Lower lobe of right lung (tissue), 2 donors: ENCODE results near the gene SYT1. TPM values are rescaled to one million over a fixed set of nuclear protein-coding genes. Genes with fewer than 3 reads are reported as not detected.

ENCODE experiments used
- ATAC-seq, 2 donors: fragments of 200-7000 bp; cut with Tn5 transposase; one replicate each; pipeline ENCODE4 v1.9.1; 2020 to 2022; ENCODE audit warnings: mild to moderate bottlenecking in 2 of 2, moderate library complexity in 2 of 2
- DNase-seq: peaks from one replicate; pipeline ENCODE4 v3.0.0-alpha.2; 2020
- H3K27ac ChIP-seq: fragments of 200-600 bp; one replicate; pipeline ENCODE4 v1.8.0; 2022
- H3K27me3 ChIP-seq: fragments of 200-600 bp; one replicate; pipeline ENCODE4 v1.8.0; 2022; ENCODE audit warnings: low read depth
- H3K36me3 ChIP-seq: fragments of 200-600 bp; one replicate; pipeline ENCODE4 v1.8.0; 2022; ENCODE audit warnings: mild to moderate bottlenecking
- H3K4me1 ChIP-seq: fragments of 200-600 bp; one replicate; pipeline ENCODE4 v1.8.0; 2022
- H3K4me3 ChIP-seq: fragments of 200-600 bp; one replicate; pipeline ENCODE4 v1.8.0; 2022; ENCODE audit warnings: mild to moderate bottlenecking
- H3K9me3 ChIP-seq: fragments of 200-600 bp; one replicate; pipeline ENCODE4 v1.8.0; 2022
- intact Hi-C: fragments of 100-400 bp; cut with DNase I; formaldehyde crosslinking; loops from one replicate; pipeline ENCODE4 v1.11.0; 2022
- total RNA-seq: library from RNA; stranded (reverse); fragmentation: NEBNext Ultra II Directional; extraction: Animal tissue kit (Norgen Biotek cat#: 25700); gene quantifications from one replicate; pipeline ENCODE4 v1.2.1, GENCODE V29; 2021
- TF ChIP-seq, protein P1 (sequence below): fragments of 200-600 bp; IDR thresholded peaks from one replicate; pipeline ENCODE4 v1.8.0; 2022; ENCODE audit warnings: antibody characterized with exemption, mild to moderate bottlenecking
- donor health status: DM: no; HTN: yes; CAD: no; lungs with severe emphysema.

The SYT1 gene
- total RNA-seq, 1 donor from 2014 or later, result 0.95 TPM

DNA sequence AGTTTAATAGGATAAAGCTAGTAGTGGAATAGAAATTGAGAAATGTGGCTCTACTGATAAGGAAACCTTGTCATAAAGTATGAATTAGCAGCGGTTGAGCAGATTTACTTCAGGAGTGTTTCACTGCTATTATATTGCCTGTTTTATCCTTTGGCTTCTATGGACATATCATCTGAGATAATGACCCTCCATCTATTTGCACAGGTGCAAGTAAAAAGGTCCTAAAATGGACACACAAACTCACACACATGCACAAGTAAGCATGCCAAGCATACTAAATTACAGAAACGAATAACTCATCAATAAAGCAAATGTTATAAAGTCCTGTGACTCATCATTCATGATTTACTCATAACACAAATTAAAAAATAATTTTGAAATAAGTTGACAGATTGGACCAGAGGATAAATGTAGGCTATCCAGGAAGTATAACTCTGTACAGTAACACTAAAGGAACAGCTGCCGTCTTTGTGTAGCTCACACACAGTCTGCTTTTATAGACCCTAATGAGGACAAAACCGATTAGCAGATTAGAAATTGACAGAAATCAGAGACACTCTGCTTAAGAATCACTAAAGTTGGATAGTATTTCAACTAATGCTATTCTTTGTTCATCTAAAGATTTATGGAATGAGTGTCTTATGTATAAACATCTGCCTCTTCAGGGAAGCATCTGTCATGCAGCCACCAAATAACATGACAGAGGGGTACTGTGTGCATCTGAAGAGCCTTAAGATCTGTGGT, 73.9 kb downstream of the SYT1 start:
- intact Hi-C loops, result no loop called here

DNA sequence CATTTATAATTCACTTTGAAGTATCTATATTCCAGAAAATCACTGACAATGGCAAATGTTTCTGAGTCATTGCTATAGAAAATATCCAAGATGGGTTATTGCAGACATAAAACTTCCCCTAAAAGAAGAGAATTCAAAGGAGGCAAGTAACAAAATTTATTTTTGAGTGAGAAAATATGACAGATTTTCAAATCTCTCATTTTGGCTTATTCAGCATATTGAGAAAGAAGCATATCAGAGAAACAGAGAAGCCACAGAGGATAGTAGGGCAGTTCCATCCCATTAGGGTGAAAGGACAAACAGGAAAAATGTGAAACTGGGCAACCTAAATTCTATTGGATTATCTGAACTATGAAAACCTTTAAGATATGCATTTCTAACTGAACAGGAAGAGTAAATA, 85.0 kb downstream of the SYT1 start:
- Histone ChIP-seq H3K4me3 (no peak overlapping the region), H3K36me3 (no peaks in the 10 kb centered on the region), H3K4me1 (no peaks in the 10 kb centered on the region), H3K9me3 (no peaks in the 10 kb centered on the region), H3K27ac (no peak overlapping the region), H3K27me3 (no peaks in the 10 kb centered on the region)
- no peak for DNase-seq
- ATAC-seq, result no peak
- TF ChIP-seq, protein P1, sequence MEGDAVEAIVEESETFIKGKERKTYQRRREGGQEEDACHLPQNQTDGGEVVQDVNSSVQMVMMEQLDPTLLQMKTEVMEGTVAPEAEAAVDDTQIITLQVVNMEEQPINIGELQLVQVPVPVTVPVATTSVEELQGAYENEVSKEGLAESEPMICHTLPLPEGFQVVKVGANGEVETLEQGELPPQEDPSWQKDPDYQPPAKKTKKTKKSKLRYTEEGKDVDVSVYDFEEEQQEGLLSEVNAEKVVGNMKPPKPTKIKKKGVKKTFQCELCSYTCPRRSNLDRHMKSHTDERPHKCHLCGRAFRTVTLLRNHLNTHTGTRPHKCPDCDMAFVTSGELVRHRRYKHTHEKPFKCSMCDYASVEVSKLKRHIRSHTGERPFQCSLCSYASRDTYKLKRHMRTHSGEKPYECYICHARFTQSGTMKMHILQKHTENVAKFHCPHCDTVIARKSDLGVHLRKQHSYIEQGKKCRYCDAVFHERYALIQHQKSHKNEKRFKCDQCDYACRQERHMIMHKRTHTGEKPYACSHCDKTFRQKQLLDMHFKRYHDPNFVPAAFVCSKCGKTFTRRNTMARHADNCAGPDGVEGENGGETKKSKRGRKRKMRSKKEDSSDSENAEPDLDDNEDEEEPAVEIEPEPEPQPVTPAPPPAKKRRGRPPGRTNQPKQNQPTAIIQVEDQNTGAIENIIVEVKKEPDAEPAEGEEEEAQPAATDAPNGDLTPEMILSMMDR, result no peak
- intact Hi-C loops, result no loop called here

More for the DNA sequence above, 73.9 kb downstream of the SYT1 start:
- TF ChIP-seq, protein P1, result no peak
- DNase-seq, result no peak
- H3K4me1 ChIP-seq, result no peaks in the 10 kb centered on the region
- H3K9me3 ChIP-seq, result no peaks in the 10 kb centered on the region
- H3K27ac ChIP-seq, result no peak overlapping the region
- no peaks in the 10 kb centered on the region for H3K36me3 ChIP-seq
- ATAC-seq, result no peak
- no peak overlapping the region for H3K4me3 ChIP-seq
- no peaks in the 10 kb centered on the region for H3K27me3 ChIP-seq

DNA sequence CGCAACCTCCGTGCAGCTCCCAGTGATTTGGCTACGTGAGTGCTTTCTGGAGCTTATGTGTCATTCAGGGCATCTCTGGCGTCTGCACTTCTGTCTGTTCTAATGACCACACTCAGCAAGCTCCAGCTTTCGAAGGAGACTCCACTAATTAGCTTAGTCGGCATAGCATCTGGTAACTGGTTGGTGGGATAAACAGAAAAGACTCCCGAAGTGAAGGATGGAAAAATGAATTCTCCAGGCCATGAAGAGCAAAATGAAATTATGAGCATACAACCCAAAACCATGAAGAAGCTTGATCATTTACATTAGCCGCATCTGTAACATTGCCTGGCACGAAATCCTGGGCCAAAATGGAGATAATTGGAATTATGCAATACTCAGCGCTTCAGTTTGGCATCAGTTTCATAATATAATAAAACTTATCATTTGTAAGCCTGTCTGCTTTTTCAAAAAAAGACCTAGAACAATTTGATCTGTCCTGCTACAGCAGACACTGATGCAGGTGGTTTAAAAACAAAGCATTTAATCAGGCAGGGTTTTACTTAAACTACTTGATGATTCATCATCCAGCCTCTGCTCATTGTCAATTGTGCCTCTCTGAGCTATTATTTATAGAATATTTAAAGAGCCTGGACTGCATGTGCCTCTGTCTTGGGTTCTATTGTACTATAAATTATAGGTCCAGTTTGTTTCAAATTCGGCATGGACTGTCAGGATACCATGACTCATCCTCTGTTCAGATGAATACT, 87.4 kb downstream of the SYT1 start:
- Histone ChIP-seq H3K27me3 (no peaks in the 10 kb centered on the region), H3K4me1 (no peaks in the 10 kb centered on the region), H3K27ac (no peak overlapping the region), H3K9me3 (no peaks in the 10 kb centered on the region), H3K36me3 (no peaks in the 10 kb centered on the region), H3K4me3 (no peak overlapping the region)
- ATAC-seq (no peak), DNase-seq (no peak)
- intact Hi-C loops, result no loop called here
- TF ChIP-seq, protein P1, result no peak

DNA sequence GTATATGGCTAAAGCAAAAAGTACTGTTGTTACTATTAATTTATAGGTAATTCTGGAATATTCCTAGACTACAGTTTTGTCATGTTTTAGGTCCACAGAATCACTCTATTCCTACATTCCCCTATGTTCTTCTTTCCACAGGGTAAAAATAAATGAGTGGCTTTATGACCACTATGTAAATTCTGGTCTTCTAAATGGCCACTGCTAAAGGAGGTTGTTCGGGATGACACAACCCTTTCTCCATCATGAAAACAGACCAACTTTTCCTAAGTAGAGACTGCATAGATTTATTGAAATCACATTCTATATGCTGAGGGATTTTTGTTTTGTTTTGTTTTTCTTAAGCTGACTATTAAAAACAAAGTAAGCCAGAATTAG, 88.0 kb downstream of the SYT1 start:
- H3K27ac ChIP-seq, result no peak overlapping the region
- H3K4me1 ChIP-seq, result no peaks in the 10 kb centered on the region
- DNase-seq (no peak), ATAC-seq (no peak)
- no peaks in the 10 kb centered on the region for H3K36me3 ChIP-seq
- H3K4me3 ChIP-seq, result no peak overlapping the region
- intact Hi-C loops, result no loop called here
- H3K9me3 ChIP-seq, result no peaks in the 10 kb centered on the region
- H3K27me3 ChIP-seq, result no peaks in the 10 kb centered on the region
- TF ChIP-seq, protein P1, result no peak

DNA sequence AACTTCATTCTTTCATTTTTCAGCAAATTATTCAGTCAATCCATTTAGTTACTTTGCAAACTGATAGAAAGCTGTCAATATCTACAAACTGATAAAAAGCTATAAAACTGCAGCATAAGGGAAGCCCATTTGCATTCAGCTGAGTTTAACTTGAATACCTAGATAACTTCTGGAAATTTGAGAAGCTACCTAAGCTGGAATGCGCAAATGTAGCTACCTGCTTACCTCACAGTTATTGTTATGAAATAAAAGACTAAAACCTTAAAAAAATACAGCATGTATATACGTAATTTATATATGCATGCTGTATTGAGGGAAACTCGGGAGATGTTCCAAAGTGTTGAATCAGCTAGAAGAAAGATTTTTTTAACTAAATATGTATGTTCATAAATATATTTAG, 94.4 kb downstream of the SYT1 start:
- no peak overlapping the region for H3K4me3 ChIP-seq
- no peaks in the 10 kb centered on the region for H3K9me3 ChIP-seq
- H3K27ac ChIP-seq, result no peak overlapping the region
- H3K27me3 ChIP-seq, result no peaks in the 10 kb centered on the region
- H3K4me1 ChIP-seq, result no peaks in the 10 kb centered on the region
- no peaks in the 10 kb centered on the region for H3K36me3 ChIP-seq
- DNase-seq (no peak), ATAC-seq (no peak)
- TF ChIP-seq, protein P1, result no peak
- intact Hi-C loops, result no loop called here
